UCSD-AML1 (cell line): Measurements from ENCODE around the gene PRPSAP2.
"Not testable (repeated sequence)": the region's sequence is repeated elsewhere in the genome, so short reads cannot be mapped to it uniquely, and the experiment has no call there.

Experiments used
- DNase-seq: peaks from one replicate; lab custom pipeline; 2025; ENCODE audit not compliant: unreplicated experiment; lab: John Stamatoyannopoulos, UW

Gene PRPSAP2

GRCh38 chr17:18937981-18938691 lies 80.2 kb downstream of the PRPSAP2 start:
- DNase-seq, result no peak

DNA sequence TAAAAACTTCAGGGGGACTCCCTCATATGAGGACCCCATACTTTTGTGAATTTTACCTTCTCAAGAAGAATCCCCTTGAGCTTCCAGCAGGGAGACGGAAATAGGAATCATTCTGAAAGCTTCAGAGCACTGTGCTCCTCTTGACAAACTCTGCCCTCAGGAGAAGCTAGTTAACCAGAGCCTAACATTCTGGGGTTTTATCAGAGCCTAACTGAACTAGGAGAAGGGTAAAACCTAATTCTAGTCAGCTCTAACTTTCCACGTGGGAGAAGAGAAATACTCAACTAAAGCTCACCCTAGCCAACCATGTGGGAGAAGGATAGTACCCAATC lies 80.7 kb downstream of the PRPSAP2 start:
- no peak for DNase-seq

- DNase-seq, result no peak
These were observed 86.7 kb downstream of the PRPSAP2 start for GRCh38 chr17:18944646-18945045.

DNA sequence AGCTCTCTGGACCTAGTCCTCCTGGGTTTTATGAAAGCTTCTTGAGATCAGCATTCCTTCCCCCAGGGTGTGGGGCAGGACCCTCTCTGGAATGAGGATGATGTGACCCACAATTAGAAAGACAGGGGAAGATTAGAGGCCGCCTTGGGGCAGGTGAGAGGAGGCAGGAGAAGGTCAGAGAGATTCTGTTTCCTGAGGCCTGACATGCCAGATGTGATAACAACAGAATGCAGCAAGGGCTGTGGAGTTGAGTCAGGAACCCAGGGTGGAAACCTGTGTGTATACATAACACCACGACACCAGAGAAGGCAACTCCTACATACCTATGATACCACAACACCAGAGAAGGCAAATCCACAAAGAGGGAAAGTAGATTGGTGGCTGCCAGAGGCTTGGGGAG lies 88.6 kb downstream of the PRPSAP2 start:
- no peak for DNase-seq

GRCh38 chr17:18947866-18948265 lies 89.9 kb downstream of the PRPSAP2 start:
- DNase-seq, result no peak

DNA sequence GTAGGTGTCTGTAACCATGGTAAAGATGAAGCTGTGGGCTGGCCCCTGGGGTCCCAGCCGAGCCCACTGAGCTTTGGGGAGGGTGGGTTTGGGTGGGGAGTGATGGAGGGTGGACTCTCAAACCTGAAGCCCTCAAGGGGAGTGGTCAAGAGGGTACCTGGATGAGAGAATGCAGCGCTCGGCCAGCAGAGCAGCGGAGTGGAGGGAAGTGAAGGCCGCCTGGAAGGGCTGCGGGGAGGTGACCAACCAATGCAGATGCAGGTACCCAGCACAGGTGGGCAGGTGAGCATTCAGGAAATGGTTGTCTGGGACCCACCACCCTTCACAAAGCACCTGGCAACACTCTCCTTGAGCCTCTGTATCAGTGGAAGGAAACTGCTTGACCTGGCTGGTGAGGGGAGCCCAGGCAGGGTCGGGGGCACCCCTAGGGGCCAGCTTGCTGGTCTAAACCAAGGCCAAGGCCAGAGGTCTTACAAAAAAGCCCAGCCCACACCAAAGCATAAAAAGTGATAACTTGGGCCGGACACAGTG lies 90.6 kb downstream of the PRPSAP2 start:
- no peak for DNase-seq

DNA sequence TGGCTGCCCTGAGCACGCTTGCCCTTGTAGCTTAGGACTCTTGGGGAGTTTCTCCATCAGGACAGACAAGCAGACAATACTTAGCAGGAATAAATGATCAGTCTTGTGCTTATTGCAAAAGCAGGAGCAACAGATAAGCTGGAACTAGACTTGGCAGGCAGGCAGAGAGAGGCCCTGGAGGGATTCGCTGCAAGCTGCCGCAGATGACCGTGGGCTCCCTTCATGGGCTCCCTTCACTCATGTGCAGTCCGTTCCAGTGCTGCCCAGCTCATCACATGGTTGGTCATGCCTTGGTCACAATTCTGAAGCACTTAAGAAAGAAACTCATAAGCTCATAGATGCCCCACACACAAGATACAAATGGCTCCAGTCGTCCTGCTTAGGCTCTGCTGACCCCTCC lies 91.6 kb downstream of the PRPSAP2 start:
- DNase-seq, result no peak

GRCh38 chr17:18950346-18950745 lies 92.4 kb downstream of the PRPSAP2 start:
- DNase-seq, result no peak

DNA sequence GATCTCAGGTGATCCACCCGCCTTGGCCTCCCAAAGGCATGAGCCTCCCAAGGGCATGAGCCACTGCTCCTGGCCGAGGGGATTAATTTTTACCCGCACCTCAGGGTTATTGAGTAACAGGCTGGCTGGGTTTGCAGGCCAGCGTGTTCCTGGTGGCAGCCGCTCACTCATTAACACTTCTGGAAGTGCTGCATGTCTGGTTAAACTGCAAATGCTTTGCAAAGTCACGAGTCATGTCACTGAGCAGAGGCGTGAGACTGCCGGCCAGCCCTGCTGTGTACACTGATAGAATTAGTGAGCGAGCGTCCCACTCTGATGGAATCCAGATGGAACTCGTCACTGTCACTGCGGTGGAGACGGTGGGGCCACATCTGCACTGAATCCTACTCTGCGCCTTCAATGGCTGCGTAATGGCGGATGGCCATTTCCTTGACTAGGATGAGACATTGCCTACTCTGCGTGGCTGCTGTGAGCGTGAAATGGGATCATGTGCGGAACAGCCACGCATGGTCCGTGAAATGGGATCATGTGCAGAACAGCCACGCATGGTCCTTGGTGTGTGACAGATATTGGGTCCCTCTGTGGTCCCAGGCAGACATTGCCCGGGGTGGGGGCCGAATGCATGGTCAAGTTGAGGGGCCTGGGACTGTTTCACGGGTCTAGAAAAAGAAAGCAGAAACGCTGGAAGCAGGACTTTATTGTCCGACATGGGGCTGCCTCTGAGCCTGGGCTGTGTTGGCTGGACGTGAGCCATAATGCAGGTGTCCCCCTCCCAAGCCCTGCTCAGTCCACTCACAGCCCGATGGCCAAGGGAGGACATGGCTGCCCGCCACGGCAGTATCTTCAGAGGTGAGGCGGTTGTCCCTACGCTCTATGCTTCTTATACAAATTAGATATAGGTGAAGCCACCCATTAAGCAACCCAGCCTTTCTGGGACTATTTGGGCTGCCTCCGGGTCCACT lies 93.3 kb downstream of the PRPSAP2 start:
- no peak for DNase-seq

GRCh38 chr17:18951941-18952842 lies 94.3 kb downstream of the PRPSAP2 start, which contains the start of gene SLC5A10:
SLC5A10 (plus strand) TSS chr17:18952165; CDS start chr17:18952206, 41 bp downstream.
- DNase-seq, result no peak

DNA sequence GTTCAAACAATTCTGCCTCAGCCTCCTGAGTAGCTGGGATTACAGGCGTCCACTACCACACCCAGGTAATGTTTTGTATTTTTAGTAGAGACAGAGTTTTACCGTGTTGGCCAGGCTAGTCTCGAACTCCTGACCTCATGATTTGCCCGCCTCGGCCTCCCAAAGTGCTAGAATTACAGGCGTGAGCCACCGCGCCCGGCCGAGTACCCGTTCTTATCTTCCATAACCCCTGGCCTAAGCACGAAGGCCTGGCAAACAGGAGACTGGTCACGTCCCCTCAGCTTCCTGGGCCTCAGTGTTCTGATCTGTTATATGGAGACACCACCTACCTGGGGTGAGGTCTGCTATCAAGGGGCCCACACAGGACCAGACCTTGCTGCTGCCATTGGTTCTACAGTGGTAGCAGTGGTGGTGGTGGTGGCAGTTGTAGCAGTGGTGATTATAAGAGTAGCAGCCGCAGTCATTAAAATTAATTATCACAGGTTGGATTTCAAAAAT lies 95.3 kb downstream of the PRPSAP2 start:
- no peak for DNase-seq

DNA sequence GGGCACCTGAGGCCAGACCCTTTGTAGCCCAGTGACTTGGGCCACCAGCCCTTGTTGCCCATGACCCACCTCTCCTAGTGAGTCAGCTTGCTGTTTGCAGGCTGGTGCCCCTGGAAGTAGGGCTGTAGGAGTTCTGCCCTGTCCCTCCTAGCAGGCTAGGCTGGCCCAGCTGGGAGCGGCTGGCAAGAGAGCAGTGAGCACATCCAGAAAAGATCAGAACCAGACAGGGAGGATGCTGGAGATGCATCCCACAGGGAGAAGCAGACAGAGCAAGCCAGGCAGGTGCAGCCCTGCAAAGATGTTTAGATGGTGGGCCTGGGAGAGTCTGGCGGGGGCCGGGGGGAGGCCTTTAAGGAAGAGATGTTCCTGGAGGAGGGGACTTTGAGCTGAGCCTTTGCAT lies 96.4 kb downstream of the PRPSAP2 start:
- DNase-seq, result no peak

DNA sequence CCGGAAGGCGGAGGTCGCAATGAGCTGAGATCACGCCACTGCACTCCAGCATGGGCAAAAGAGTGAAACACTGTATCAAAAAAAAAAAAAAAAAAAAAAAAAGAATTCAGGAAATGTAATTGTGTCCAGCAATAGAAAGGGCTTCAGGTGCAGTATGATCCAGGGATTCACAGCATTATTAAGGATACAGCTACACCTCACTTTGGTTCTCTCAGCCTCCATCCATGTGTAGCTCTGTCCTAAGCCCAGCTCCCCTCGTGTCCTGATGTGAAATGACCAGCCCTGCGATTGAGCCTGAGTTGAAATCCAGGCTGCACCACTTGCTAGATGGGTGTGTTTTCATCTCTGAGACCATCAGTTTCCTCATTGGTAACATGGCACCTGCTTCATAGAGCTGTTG lies 97.1 kb downstream of the PRPSAP2 start:
- DNase-seq, result no peak

- DNase-seq, result not testable (repeated sequence)
These were observed 98.1 kb downstream of the PRPSAP2 start for GRCh38 chr17:18956021-18956420.

GRCh38 chr17:18956581-18956980 lies 98.7 kb downstream of the PRPSAP2 start:
- no peak for DNase-seq

GRCh38 chr17:18957831-18958230 lies 99.9 kb downstream of the PRPSAP2 start:
- no peak for DNase-seq

DNA sequence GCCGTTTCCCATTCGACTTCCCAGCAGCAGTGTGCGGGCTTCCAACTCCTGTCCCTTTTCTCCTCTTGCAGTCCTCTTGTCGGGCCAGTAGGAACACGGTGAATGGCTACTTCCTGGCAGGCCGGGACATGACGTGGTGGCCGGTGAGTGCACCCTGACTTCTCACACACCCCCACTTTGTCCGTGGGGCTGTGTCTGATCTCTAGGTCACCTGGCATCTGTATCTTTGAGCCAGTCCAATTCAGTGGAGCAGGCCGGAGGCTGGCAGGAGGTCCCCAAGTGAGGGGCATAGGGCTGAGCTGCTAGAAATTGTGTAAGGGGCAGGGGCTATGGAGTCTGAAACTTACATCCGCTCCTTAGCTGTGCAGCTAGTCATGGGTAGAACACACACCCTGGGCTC lies 100.7 kb downstream of the PRPSAP2 start:
- no peak for DNase-seq

- DNase-seq, result no peak
These were observed 101.3 kb downstream of the PRPSAP2 start for GRCh38 chr17:18959071-18959844.

- no peak for DNase-seq
These were observed 101.9 kb downstream of the PRPSAP2 start for GRCh38 chr17:18959845-18960240.

DNA sequence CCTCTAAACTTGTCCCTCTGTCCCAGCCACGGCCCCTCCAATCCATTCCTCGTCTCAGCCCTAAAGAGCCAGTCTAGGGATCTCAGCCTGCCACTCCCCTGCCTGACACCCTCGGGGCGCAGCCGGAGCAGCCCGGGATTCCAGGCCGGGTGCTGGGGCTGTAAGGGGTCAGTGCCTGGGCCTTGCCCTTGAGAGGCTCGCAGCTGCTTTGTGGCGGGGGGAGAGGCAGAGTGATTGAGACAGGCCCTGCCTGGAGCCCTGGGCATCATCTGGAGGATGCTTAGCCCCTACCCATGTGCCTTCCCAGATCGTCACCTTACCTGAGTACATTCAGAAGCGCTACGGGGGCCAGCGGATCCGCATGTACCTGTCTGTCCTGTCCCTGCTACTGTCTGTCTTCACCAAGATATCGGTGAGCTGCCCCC lies 102.3 kb downstream of the PRPSAP2 start:
- no peak for DNase-seq
